ENCODE results near the gene MBD3L5. TPM values are rescaled to one million over a fixed set of nuclear protein-coding genes. Genes with fewer than 3 reads are reported as not detected.

Gene MBD3L5
- total and polyA plus RNA-seq, 3 donors from 2014 or later = not detected

- no peak for TF ChIP-seq POLR2A (IDR thresholded peaks at IDR 0.05)
- TF ChIP-seq CTCF (IDR thresholded peaks at IDR 0.05) = no peak
- no peaks in the 10 kb centered on the region for H3K9me3 ChIP-seq
- intact Hi-C loops (cut with DNase I; ENCODE audit: low total_unique reads) = no loop called here
These were observed 39.5 kb downstream of the MBD3L5 start for GRCh38 chr19:7069904-7070226.

GRCh38 chr19:7072541-7072940 lies 42.2 kb downstream of the MBD3L5 start:
- Histone ChIP-seq H3K4me3 (no peak overlapping the region), H3K27me3 (no peaks in the 10 kb centered on the region), H3K27ac (no peak overlapping the region), H3K4me1 (peaks cover 4% of the 10 kb centered on the region), H3K9me3 (no peaks in the 10 kb centered on the region), H3K36me3 (ENCODE audit: low read depth, missing control alignments) (no peaks in the 10 kb centered on the region)
- 88 to 94% methylated on average over 6 of the region's 6 CpGs for WGBS, 2 donors
- TF ChIP-seq CTCF (IDR thresholded peaks at IDR 0.05) (no peak), POLR2A (IDR thresholded peaks at IDR 0.05) (no peak)
- no peak for DNase-seq
- intact Hi-C loops (cut with DNase I; ENCODE audit: low total_unique reads) = no loop called here

More at GRCh38 chr19:7069904-7070226, 39.5 kb downstream of the MBD3L5 start:
- peak overlapping the region; percentile 78 to 99 for H3K4me3 ChIP-seq
- H3K27ac ChIP-seq = peak overlapping the region in 1 of 2 donors; percentile 87
- peaks cover 4% of the 10 kb centered on the region for H3K4me1 ChIP-seq
- WGBS, 2 donors = 0 to 1% methylated on average over 8 to 12 of the region's 12 CpGs
- DNase-seq = no peak
- no peaks in the 10 kb centered on the region for H3K27me3 ChIP-seq
- H3K36me3 ChIP-seq (ENCODE audit: low read depth, missing control alignments) = no peaks in the 10 kb centered on the region

GRCh38 chr19:7074705-7075282 lies 44.4 kb downstream of the MBD3L5 start:
- no peak overlapping the region for H3K27ac ChIP-seq
- no peaks in the 10 kb centered on the region for H3K9me3 ChIP-seq
- no peak for DNase-seq
- H3K4me1 ChIP-seq = peaks cover 4% of the 10 kb centered on the region
- intact Hi-C loops (cut with DNase I; ENCODE audit: low total_unique reads) = no loop called here
- no peaks in the 10 kb centered on the region for H3K27me3 ChIP-seq
- TF ChIP-seq CTCF (IDR thresholded peaks at IDR 0.05) (no peak), POLR2A (IDR thresholded peaks at IDR 0.05) (no peak)
- no peaks in the 10 kb centered on the region for H3K36me3 ChIP-seq (ENCODE audit: low read depth, missing control alignments)
- H3K4me3 ChIP-seq = no peak overlapping the region
- WGBS, 2 donors = 93 to 98% methylated on average over 27 to 29 of the region's 29 CpGs

- intact Hi-C loops (cut with DNase I; ENCODE audit: low total_unique reads) = no loop called here
- no peaks in the 10 kb centered on the region for H3K4me1 ChIP-seq
- DNase-seq = no peak
- no peaks in the 10 kb centered on the region for H3K36me3 ChIP-seq (ENCODE audit: low read depth, missing control alignments)
- H3K9me3 ChIP-seq = no peaks in the 10 kb centered on the region
- no peak overlapping the region for H3K27ac ChIP-seq
- WGBS, 2 donors = 91 to 98% methylated on average over 6 of the region's 6 CpGs
- TF ChIP-seq POLR2A (IDR thresholded peaks at IDR 0.05) (no peak), CTCF (IDR thresholded peaks at IDR 0.05) (no peak)
- no peak overlapping the region for H3K4me3 ChIP-seq
- no peaks in the 10 kb centered on the region for H3K27me3 ChIP-seq
These were observed 45.8 kb downstream of the MBD3L5 start for GRCh38 chr19:7076151-7076550.

GRCh38 chr19:7078008-7078407 lies 47.6 kb downstream of the MBD3L5 start:
- TF ChIP-seq CTCF (IDR thresholded peaks at IDR 0.05) (no peak), POLR2A (IDR thresholded peaks at IDR 0.05) (no peak)
- H3K36me3 ChIP-seq (ENCODE audit: low read depth, missing control alignments) = no peaks in the 10 kb centered on the region
- H3K27me3 ChIP-seq = no peaks in the 10 kb centered on the region
- H3K9me3 ChIP-seq = no peaks in the 10 kb centered on the region
- no peak for DNase-seq
- intact Hi-C loops (cut with DNase I; ENCODE audit: low total_unique reads) = no loop called here
- no peak overlapping the region for H3K27ac ChIP-seq
- WGBS, 2 donors = 94 to 97% methylated on average over 2 of the region's 2 CpGs
- H3K4me3 ChIP-seq = no peak overlapping the region
- H3K4me1 ChIP-seq = no peaks in the 10 kb centered on the region

All from testis (tissue), 3 donors.